Renal cortical epithelial cell (primary cell): ENCODE measurements around the gene FCRLA. TPM values are rescaled to one million over a fixed set of nuclear protein-coding genes. Genes with fewer than 3 reads are reported as not detected.

Source experiments
- DNase-seq: peaks from one replicate; pipeline ENCODE4 v3.0.0-alpha.2; 2011; ENCODE audit warnings: low read depth
- total RNA-seq: library from RNA; depleted of rRNA; stranded (reverse); fragments of >200 nt; gene quantifications from 2 replicates; pipeline ENCODE4 v1.2.3, GENCODE V29; 2014

Gene FCRLA
- total RNA-seq, 1 donor from 2014 or later = not detected

DNA sequence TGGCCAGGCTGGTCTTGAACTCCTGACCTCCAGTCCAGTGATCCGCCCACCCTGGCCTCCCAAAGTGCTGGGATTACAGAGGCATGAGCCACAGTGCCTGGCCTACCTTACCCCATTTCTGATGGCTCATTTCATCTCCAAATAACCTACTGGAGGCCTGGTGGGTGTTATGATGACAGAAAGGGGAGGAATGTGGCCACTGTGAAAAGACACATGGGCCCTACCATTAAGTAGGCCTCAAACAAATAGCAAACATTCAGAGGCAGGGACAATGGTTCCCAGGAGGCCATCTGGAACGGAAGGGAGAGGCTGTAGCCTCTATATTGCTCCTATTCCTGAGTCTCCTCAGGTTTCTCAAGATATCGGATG lies 932 bp upstream of the FCRLA start:
- DNase-seq = peak; percentile 42

- DNase-seq = no peak
These were observed 474 bp downstream of the FCRLA start for GRCh38 chr1:161707503-161707902.

GRCh38 chr1:161709373-161709772 lies 2.3 kb downstream of the FCRLA start:
- DNase-seq = no peak

DNA sequence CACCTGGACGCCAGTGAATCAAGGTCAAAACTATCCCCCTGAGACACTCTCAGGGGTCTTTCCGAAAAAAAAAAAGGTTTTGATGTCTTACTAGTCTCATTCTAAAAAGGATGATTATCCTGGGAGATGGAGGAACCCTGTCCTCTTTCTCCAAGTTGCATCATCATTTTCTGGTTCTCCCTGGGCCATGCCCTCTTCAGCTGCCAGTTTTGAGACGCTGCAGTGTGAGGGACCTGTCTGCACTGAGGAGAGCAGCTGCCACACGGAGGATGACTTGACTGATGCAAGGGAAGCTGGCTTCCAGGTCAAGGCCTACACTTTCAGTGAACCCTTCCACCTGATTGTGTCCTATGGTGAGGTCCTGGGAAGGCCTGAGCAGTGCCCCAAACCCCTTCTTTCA lies 3.5 kb downstream of the FCRLA start:
- no peak for DNase-seq

GRCh38 chr1:161718559-161719324 lies 11.7 kb downstream of the FCRLA start:
- DNase-seq = peak; percentile 23

DNA sequence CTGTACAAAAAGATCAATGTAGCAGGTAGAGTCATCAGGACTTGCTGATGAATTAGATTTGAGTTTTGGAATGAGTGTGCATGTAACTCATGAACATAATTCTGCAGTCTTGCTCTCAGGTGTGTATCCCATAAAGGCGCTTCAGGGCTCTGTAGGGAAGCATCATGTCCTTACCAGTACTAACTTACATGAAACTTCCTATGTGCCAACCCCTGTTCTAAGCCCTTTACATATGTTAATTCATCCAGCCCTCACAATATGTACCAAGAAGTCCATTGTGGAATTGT lies 12.2 kb downstream of the FCRLA start:
- no peak for DNase-seq

- DNase-seq = no peak
These were observed 13.4 kb downstream of the FCRLA start for GRCh38 chr1:161720422-161720821.

DNA sequence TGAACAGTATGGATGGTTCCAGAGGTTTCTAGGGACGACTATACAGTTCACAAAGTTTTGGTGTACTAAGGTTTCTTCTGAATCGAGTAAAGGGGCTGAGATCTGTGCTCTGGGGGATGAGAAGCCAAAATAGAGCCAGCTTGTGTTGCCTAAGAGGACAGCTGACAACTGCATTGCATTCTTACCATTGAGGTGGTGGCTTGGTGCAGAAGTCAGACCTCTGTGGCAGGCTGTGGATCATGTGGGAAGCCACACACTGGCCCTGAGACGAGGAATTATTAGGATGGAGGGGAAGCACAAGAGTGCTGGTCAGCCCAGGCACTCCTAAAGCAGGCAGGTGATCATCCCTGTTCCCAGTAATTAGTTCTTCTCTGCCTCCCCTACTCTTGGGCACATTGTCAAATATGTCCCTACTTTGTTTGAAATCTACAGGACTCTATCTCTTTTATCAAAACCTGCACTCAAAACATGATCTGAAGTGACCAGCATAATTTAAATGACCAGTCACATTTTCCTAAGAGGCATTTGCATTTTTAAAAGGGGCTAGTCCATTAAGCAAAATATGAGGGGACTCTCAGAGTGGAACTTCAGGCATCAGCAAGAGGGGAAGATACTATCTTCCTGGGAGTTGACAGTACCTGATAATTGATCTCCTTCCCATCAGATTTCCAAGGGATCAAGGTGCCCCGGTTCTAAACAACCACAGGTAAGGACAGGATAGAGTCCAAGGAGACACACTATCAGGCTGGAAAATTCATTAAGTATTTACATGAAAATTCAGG lies 14.1 kb downstream of the FCRLA start, which contains the start of gene FCRLB:
TSS of gene FCRLB (plus strand) at position 589 of the 782 bp plus-strand sequence. CDS start 1,129 bp downstream, outside the sequence.
- DNase-seq = no peak

DNA sequence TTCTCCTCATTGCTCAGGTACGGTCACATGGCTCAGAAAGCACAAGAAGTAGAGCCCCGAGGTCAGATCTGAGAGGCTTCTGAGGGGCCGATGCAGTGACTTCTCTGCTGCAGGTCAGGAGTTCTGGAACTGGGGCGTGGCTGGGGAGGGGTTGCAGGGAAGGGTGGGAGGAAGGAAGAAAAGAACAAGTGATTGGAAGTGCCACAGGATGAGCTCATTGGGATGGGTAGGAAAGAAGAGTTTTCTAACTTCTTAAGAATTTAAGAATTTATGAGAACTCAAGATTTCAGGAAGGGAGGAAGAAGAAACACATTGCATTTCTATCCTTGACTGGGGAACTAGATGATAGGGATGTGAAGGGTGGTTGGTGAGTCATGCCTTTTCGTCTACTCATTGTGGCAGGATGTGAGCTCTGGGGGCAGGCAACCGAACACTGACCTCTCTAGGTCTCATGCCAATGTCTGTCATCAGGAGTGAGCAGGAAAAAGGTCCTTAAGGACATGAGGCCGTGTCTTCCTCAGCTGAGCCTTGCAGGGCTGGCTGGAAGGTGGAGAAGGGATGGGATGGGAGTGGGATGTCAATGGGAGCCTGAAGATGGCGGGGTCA lies 14.8 kb downstream of the FCRLA start:
- peak; percentile 85 for DNase-seq

DNA sequence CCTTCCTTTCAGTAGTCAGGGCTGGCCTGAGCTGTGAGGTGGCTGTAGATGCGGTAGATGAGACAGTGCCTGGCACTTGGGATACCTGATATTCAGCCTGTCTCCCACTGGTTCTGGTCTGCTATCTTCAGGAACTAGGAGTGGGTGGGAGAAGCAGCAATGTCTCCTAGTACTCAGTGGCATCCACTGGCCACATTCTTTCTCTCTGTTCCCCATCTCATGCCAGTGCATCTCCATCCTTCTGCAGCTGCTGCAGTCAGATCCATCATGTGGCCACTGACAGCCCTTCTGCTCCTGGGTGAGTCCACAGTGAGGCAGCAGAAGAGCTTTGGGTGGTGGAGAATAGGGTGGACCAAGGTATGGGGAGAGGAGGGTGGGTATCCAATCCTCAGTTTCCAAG lies 15.4 kb downstream of the FCRLA start:
- DNase-seq = no peak

- no peak for DNase-seq
These were observed 16.6 kb downstream of the FCRLA start for GRCh38 chr1:161723459-161724141.

- DNase-seq = peak; percentile 17
These were observed 18.4 kb downstream of the FCRLA start for GRCh38 chr1:161725258-161725907.

- DNase-seq = peak; percentile 16
These were observed 19.0 kb downstream of the FCRLA start for GRCh38 chr1:161725908-161726472.

GRCh38 chr1:161726473-161727255 lies 19.6 kb downstream of the FCRLA start:
- DNase-seq = peak; percentile 48

GRCh38 chr1:161727256-161727924 lies 20.4 kb downstream of the FCRLA start:
- DNase-seq = peak; percentile 87

GRCh38 chr1:161728376-161729226 lies 21.6 kb downstream of the FCRLA start:
- no peak for DNase-seq

DNA sequence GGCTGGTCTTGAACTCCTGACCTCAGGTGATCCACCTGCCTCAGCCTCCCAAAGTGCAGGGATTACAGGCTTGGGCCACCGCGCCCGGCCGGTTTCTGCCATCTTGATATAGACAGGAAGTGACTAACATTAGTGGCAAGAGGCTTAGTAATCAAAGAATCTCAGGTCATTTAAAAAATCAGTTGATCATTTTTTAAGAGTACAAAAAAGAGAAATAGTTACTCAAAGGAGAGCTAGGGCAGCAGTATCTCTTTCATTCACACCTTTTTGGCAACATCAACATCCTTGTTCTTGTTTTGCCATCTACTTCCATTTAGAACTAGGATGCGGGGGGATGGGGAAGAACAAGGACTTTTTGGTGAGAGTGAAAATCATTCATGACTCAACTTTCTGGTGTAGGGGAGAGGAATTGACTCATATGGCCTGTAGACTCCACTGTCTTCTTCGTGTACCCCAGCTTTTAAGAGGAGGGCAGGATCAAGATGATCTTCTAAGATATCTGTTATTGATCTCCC lies 23.1 kb downstream of the FCRLA start:
- DNase-seq = peak; percentile 52

GRCh38 chr1:161731241-161731640 lies 24.2 kb downstream of the FCRLA start:
- no peak for DNase-seq
